ENCODE measurements around the gene CHST3.

CHST3 gene

GRCh38 chr10:72011468-72011867 lies 47.3 kb downstream of the CHST3 start:
- Histone ChIP-seq H3F3A (ENCODE audit: insufficient read depth) (no peaks in the 10 kb centered on the region), H3K4me2 (ENCODE audit: low read depth, low read length, poor library complexity, severe bottlenecking) (no peak overlapping the region), H3K9ac (ENCODE audit: low read length) (no peak overlapping the region), H3K27me3 (ENCODE audit: low read length) (no peaks in the 10 kb centered on the region), H3K36me3 (ENCODE audit: low read length) (no peaks in the 10 kb centered on the region), H3K79me2 (ENCODE audit: insufficient read depth, low read length) (no peaks in the 10 kb centered on the region), H3K4me3 (ENCODE audit: insufficient read depth, low read length, poor library complexity, severe bottlenecking) (no peak overlapping the region), H3K9me3 (ENCODE audit: insufficient read depth, low read length) (no peaks in the 10 kb centered on the region), H3K9me2 (replicated peaks; ENCODE audit: insufficient read depth, low read length) (no peaks in the 10 kb centered on the region), H2AFZ (ENCODE audit: low read depth, low read length, severe bottlenecking) (no peak overlapping the region), H3K27ac (ENCODE audit: low read depth, low read length) (no peak overlapping the region), H4K20me1 (ENCODE audit: low read depth, low read length) (no peaks in the 10 kb centered on the region)
- no peak for TF ChIP-seq EZH2phosphoT487 (conservative IDR thresholded peaks at IDR 0.05; ENCODE audit: low read length)
- TF ChIP-seq CTCF (IDR thresholded peaks at IDR 0.05; ENCODE audit: insufficient read depth, low read length, poor library complexity, severe bottlenecking): no peak

- Histone ChIP-seq H3K36me3 (ENCODE audit: low read length) (no peaks in the 10 kb centered on the region), H3K4me2 (ENCODE audit: low read depth, low read length, poor library complexity, severe bottlenecking) (no peak overlapping the region), H4K20me1 (ENCODE audit: low read depth, low read length) (no peaks in the 10 kb centered on the region), H3K9ac (ENCODE audit: low read length) (no peak overlapping the region), H3K27me3 (ENCODE audit: low read length) (no peaks in the 10 kb centered on the region), H3K9me3 (ENCODE audit: insufficient read depth, low read length) (no peaks in the 10 kb centered on the region), H3K9me2 (replicated peaks; ENCODE audit: insufficient read depth, low read length) (no peaks in the 10 kb centered on the region), H3F3A (ENCODE audit: insufficient read depth) (no peaks in the 10 kb centered on the region), H3K4me3 (ENCODE audit: insufficient read depth, low read length, poor library complexity, severe bottlenecking) (no peak overlapping the region), H3K79me2 (ENCODE audit: insufficient read depth, low read length) (no peaks in the 10 kb centered on the region), H3K27ac (ENCODE audit: low read depth, low read length) (no peak overlapping the region), H2AFZ (ENCODE audit: low read depth, low read length, severe bottlenecking) (no peak overlapping the region)
- TF ChIP-seq EZH2phosphoT487 (conservative IDR thresholded peaks at IDR 0.05; ENCODE audit: low read length) (no peak), CTCF (IDR thresholded peaks at IDR 0.05; ENCODE audit: insufficient read depth, low read length, poor library complexity, severe bottlenecking) (no peak)
Observed at GRCh38 chr10:72011976-72012512, 47.8 kb downstream of the CHST3 start.

GRCh38 chr10:72012796-72013195 lies 48.6 kb downstream of the CHST3 start:
- Histone ChIP-seq H3K9me3 (ENCODE audit: insufficient read depth, low read length) (no peaks in the 10 kb centered on the region), H3K4me3 (ENCODE audit: insufficient read depth, low read length, poor library complexity, severe bottlenecking) (no peak overlapping the region), H3K36me3 (ENCODE audit: low read length) (no peaks in the 10 kb centered on the region)

More at GRCh38 chr10:72012796-72013195, 48.6 kb downstream of the CHST3 start:
- no peaks in the 10 kb centered on the region for H4K20me1 ChIP-seq (ENCODE audit: low read depth, low read length)
- no peaks in the 10 kb centered on the region for H3F3A ChIP-seq (ENCODE audit: insufficient read depth)
- no peak overlapping the region for H3K27ac ChIP-seq (ENCODE audit: low read depth, low read length)
- TF ChIP-seq EZH2phosphoT487 (conservative IDR thresholded peaks at IDR 0.05; ENCODE audit: low read length): no peak
- no peak for TF ChIP-seq CTCF (IDR thresholded peaks at IDR 0.05; ENCODE audit: insufficient read depth, low read length, poor library complexity, severe bottlenecking)
- H3K27me3 ChIP-seq (ENCODE audit: low read length): no peaks in the 10 kb centered on the region
- no peak overlapping the region for H2AFZ ChIP-seq (ENCODE audit: low read depth, low read length, severe bottlenecking)
- no peak overlapping the region for H3K4me2 ChIP-seq (ENCODE audit: low read depth, low read length, poor library complexity, severe bottlenecking)
- H3K9ac ChIP-seq (ENCODE audit: low read length): no peak overlapping the region
- H3K9me2 ChIP-seq (replicated peaks; ENCODE audit: insufficient read depth, low read length): no peaks in the 10 kb centered on the region
- no peaks in the 10 kb centered on the region for H3K79me2 ChIP-seq (ENCODE audit: insufficient read depth, low read length)
